Measurements from ENCODE around the gene JAG1.

Gene JAG1

GRCh38 chr20:10673842-10674683 lies at the start of gene JAG1:
JAG1 (minus strand) TSS chr20:10673999; CDS start chr20:10673530, 469 bp downstream.
- no peaks in the 10 kb centered on the region for H3K9me3 ChIP-seq (ENCODE audit: control insufficient read depth, insufficient read depth, low read depth, low read length)
- peak within 1 kb of the TSS; percentile 82 for H3K4me3 ChIP-seq (ENCODE audit: low read depth, low read length)
- POLR2A ChIA-PET, result interaction anchor here (0.5 to 2.7 kb wide), 15 partner anchors 9 to 593 kb away, joined by 3 to 17 read pairs (median 5); partner anchors contain the start of genes MKKS and SLX4IP
- peaks cover 0 to 7% of the 10 kb centered on the region in 2 experiments; a peak in 1 of 3 replicates for H3K36me3 ChIP-seq (ENCODE audit: control insufficient read depth in 2 of 2, insufficient read depth in 1 of 2, low read length in 2 of 2)
- H3K27ac ChIP-seq (ENCODE audit: extremely low read depth, low read depth, low read length), result peak within 1 kb of the TSS; percentile 99
- H3K4me1 ChIP-seq (ENCODE audit: control insufficient read depth, insufficient read depth, low read length), result peaks cover 20% of the 10 kb centered on the region
- CTCF ChIA-PET, result interaction anchor here (0.5 to 1.8 kb wide), 19 partner anchors 10 to 696 kb away, joined by 3 to 7 read pairs (median 3); no protein-coding TSS in a partner anchor
- TF ChIP-seq ZNF596 (tag by site-specific recombination; IDR thresholded peaks at IDR 0.05) (peak; percentile 53; the same call in 1 of the 2 replicates), SP2 (tag by site-specific recombination; IDR thresholded peaks at IDR 0.05) (peak; percentile 62), SCRT2 (tag by site-specific recombination; IDR thresholded peaks at IDR 0.05) (no peak), REPIN1 (tag by site-specific recombination; IDR thresholded peaks at IDR 0.05; ENCODE audit: low read depth) (no peak), PRDM10 (tag by site-specific recombination; IDR thresholded peaks at IDR 0.05) (peak; percentile 43), ZNF341 (tag by site-specific recombination; IDR thresholded peaks at IDR 0.05; ENCODE audit: low read depth) (peak; percentile 93), ZNF501 (tag by site-specific recombination; IDR thresholded peaks at IDR 0.05) (no peak), ZNF791 (tag by site-specific recombination; IDR thresholded peaks at IDR 0.05) (no peak), ZBTB20 (tag by site-specific recombination; IDR thresholded peaks at IDR 0.05) (peak; percentile 91), ZSCAN30 (tag by site-specific recombination; IDR thresholded peaks at IDR 0.05) (peak; percentile 27; the same call in 1 of the 2 replicates), ZNF398 (tag by site-specific recombination; IDR thresholded peaks at IDR 0.05) (peak; percentile 88), KLF8 (tag by site-specific recombination; IDR thresholded peaks at IDR 0.05) (peak; percentile 52; the same call in 1 of the 2 replicates), ZNF157 (tag by site-specific recombination; IDR thresholded peaks at IDR 0.05) (no peak), PATZ1 (tag by site-specific recombination; IDR thresholded peaks at IDR 0.05) (peak; percentile 90), ZNF677 (tag by site-specific recombination; IDR thresholded peaks at IDR 0.05) (no peak), ZBTB11 (tag by site-specific recombination; conservative IDR thresholded peaks at IDR 0.05; ENCODE audit: low read depth) (peak; percentile 23; the same call in 1 of the 2 replicates), ZBTB26 (tag by site-specific recombination; optimal IDR thresholded peaks at IDR 0.05) (peak; percentile 43), ZIC2 (tag by site-specific recombination; IDR thresholded peaks at IDR 0.05) (peak; percentile 59), KLF9 (tag by site-specific recombination; IDR thresholded peaks at IDR 0.05; ENCODE audit: low read depth) (peak; percentile 78), ZFP69B (tag by site-specific recombination; IDR thresholded peaks at IDR 0.05) (peak; percentile 63), SP3 (tag by site-specific recombination; IDR thresholded peaks at IDR 0.05) (peak; percentile 63), ZFHX2 (tag by site-specific recombination; conservative IDR thresholded peaks at IDR 0.05) (peak; percentile 53), IKZF3 (tag by site-specific recombination; IDR thresholded peaks at IDR 0.05) (peak; percentile 69)

Measured in HEK293 (cell line).